HT1080 (cell line): ENCODE results near the gene MALAT1. TPM values are rescaled to one million over a fixed set of nuclear protein-coding genes. Genes with fewer than 3 reads are reported as not detected.

Experiments
- DNase-seq: peaks from one replicate; pipeline ENCODE4 v3.0.0-alpha.2; 2015; ENCODE audit warnings: low read depth
- total RNA-seq: library from RNA; depleted of rRNA; stranded (reverse); fragments of >200 nt; shearing (Covaris generic); gene quantifications from 2 replicates; pipeline ENCODE4 v1.2.3, GENCODE V29; 2014

MALAT1 gene
- total RNA-seq, 1 experiment from 2014 or later: 571 TPM

GRCh38 chr11:65478388-65479183, 20.3 kb upstream of the MALAT1 start:
- no peak for DNase-seq

GRCh38 chr11:65479184-65480145, 19.4 kb upstream of the MALAT1 start:
- DNase-seq: peak; percentile 65

- peak; percentile 24 for DNase-seq
These were observed 16.5 kb upstream of the MALAT1 start for GRCh38 chr11:65482306-65482850.

- DNase-seq: no peak
These were observed 13.0 kb upstream of the MALAT1 start for GRCh38 chr11:65485920-65486219.

- DNase-seq: no peak
These were observed 12.0 kb upstream of the MALAT1 start for GRCh38 chr11:65486570-65487466.

- peak; percentile 100 for DNase-seq
These were observed 11.2 kb upstream of the MALAT1 start for GRCh38 chr11:65487467-65488272.

GRCh38 chr11:65488273-65489034, 10.4 kb upstream of the MALAT1 start:
- DNase-seq: peak; percentile 40

GRCh38 chr11:65489035-65489705, 9.7 kb upstream of the MALAT1 start:
- DNase-seq: peak; percentile 35

GRCh38 chr11:65489706-65490320, 9.0 kb upstream of the MALAT1 start:
- DNase-seq: no peak

- DNase-seq: peak; percentile 32
These were observed 7.7 kb upstream of the MALAT1 start for GRCh38 chr11:65491163-65491465.

- DNase-seq: peak; percentile 95
These were observed 7.0 kb upstream of the MALAT1 start for GRCh38 chr11:65491614-65492386.

GRCh38 chr11:65492387-65492636, 6.5 kb upstream of the MALAT1 start:
- no peak for DNase-seq

GRCh38 chr11:65492637-65493366, 6.0 kb upstream of the MALAT1 start:
- DNase-seq: peak; percentile 88

GRCh38 chr11:65493367-65494176, 5.3 kb upstream of the MALAT1 start:
- DNase-seq: peak; percentile 97

- DNase-seq: peak; percentile 14
These were observed 2.3 kb upstream of the MALAT1 start for GRCh38 chr11:65496304-65497140.
